Stimulated activated naive CD8-positive, alpha-beta T cell treated with anti-CD3 and anti-CD28 coated beads, Interleukin-15, Interleukin-2, amounts not matched to agents 100 U/mL and 50 U/mL, for 24 hours (primary cell): ENCODE results near the gene AREG.
"Not testable (repeated sequence)": the region's sequence is repeated elsewhere in the genome, so short reads cannot be mapped to it uniquely, and the experiment has no call there.

Experiments
- ATAC-seq: fragments of 150-1000 bp; cut with Tn5 transposase; one replicate; pipeline ENCODE4 v1.10.0; 2021
- DNase-seq: peaks from one replicate; pipeline ENCODE4 v3.0.0; 2021

AREG gene

GRCh38 chr4:74444891-74445642, at the start of gene AREG:
Gene AREG (plus strand): TSS chr4:74445136. CDS start chr4:74445346, 210 bp downstream.
- DNase-seq (peak; percentile 85), ATAC-seq (peak; percentile 88)

GRCh38 chr4:74395633-74396032, 49.3 kb upstream of the AREG start:
- DNase-seq = no peak
- no peak for ATAC-seq

- DNase-seq = no peak
- peak; percentile 28 for ATAC-seq
Measured at GRCh38 chr4:74397748-74398426, 47.0 kb upstream of the AREG start.

- ATAC-seq, DNase-seq: not testable (repeated sequence)
Measured at GRCh38 chr4:74398894-74399589, 45.9 kb upstream of the AREG start.

GRCh38 chr4:74400395-74400794, 44.5 kb upstream of the AREG start:
- DNase-seq (no peak), ATAC-seq (no peak)

GRCh38 chr4:74402692-74403456, 42.1 kb upstream of the AREG start:
- DNase-seq (no peak), ATAC-seq (no peak)

- no peak for DNase-seq
Measured at GRCh38 chr4:74407891-74408290, 37.0 kb upstream of the AREG start.

GRCh38 chr4:74408639-74409038, 36.3 kb upstream of the AREG start:
- DNase-seq (no peak), ATAC-seq (no peak)

More at GRCh38 chr4:74407891-74408290, 37.0 kb upstream of the AREG start:
- ATAC-seq = no peak

GRCh38 chr4:74410272-74410671, 34.7 kb upstream of the AREG start:
- ATAC-seq (no peak), DNase-seq (no peak)

GRCh38 chr4:74412225-74412624, 32.7 kb upstream of the AREG start:
- DNase-seq = no peak

GRCh38 chr4:74413265-74413664, 31.7 kb upstream of the AREG start:
- ATAC-seq (no peak), DNase-seq (no peak)

More at GRCh38 chr4:74412225-74412624, 32.7 kb upstream of the AREG start:
- ATAC-seq = no peak

- DNase-seq = no peak
- no peak for ATAC-seq
Measured at GRCh38 chr4:74414149-74414809, 30.7 kb upstream of the AREG start.

- DNase-seq (no peak), ATAC-seq (no peak)
Measured at GRCh38 chr4:74415602-74416300, 29.2 kb upstream of the AREG start.

- ATAC-seq (no peak), DNase-seq (no peak)
Measured at GRCh38 chr4:74418063-74418670, 26.8 kb upstream of the AREG start.

- no peak for DNase-seq
- ATAC-seq = no peak
Measured at GRCh38 chr4:74420863-74421262, 24.1 kb upstream of the AREG start.

GRCh38 chr4:74423104-74423503, 21.8 kb upstream of the AREG start:
- ATAC-seq (no peak), DNase-seq (no peak)

- DNase-seq (no peak), ATAC-seq (no peak)
Measured at GRCh38 chr4:74424111-74424510, 20.8 kb upstream of the AREG start.

- ATAC-seq (no peak), DNase-seq (no peak)
Measured at GRCh38 chr4:74426101-74426500, 18.8 kb upstream of the AREG start.

GRCh38 chr4:74428276-74428675, 16.7 kb upstream of the AREG start:
- DNase-seq = no peak
- ATAC-seq = no peak

- DNase-seq = no peak
- no peak for ATAC-seq
Measured at GRCh38 chr4:74431113-74431826, 13.7 kb upstream of the AREG start.
